Forelimb muscle (tissue), 1 donor: ENCODE measurements around the gene USP27X. TPM values are rescaled to one million over a fixed set of nuclear protein-coding genes. Genes with fewer than 3 reads are reported as not detected.

Source experiments
- DNase-seq: peaks from one replicate; pipeline ENCODE4 v3.0.0-alpha.2; 2013; ENCODE audit warnings: low read depth
- polyA plus RNA-seq: library from polyadenylated mRNA; unstranded; fragments of 120-200 nt; gene quantifications from one replicate; pipeline ENCODE4 v1.2.1, GENCODE V29; 2013; ENCODE audit not compliant: insufficient read length

USP27X gene
- 2.4 TPM for polyA plus RNA-seq

DNA sequence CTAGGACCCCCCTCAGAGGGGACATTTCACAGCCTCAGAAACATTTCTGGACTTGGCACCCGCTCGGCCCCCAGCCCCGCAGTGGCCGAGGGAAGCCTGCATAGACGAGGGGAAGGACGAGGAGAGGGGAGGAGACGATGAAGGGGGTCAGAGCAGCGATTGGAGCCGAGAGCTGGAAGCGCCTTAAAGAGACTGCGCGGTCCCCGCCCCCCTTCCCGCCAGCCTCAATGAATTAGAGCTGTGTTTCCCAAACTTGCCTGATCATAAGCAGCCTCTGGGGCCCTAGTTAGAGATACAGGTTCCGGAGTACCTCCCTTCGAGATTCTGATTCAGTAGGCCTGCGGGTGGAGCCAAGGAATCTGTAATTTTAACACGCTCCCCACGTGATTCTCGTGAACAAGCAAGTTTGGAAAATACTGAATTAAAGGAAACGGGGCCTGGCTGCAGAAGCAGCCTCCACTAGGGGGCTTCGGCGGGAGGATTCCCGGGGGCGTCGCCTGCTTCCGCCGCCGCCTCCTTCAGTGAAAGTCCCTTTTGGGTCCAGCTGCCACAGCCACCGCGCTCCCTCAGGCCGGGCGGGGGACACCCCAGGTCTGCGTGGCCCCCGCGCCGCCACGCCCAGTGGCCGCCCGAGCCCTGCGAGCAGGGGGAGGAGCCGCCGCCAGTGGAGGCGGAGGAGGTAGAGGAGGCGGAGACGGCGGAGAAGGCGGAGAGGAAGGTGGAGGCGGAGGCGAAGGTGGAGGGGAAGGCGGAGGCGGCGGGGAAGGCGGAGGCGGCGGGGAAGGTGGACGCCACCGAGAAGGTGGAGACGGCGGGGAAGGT is at the start of gene USP27X:
Gene USP27X, plus strand, starts transcription at position 651 of the 822 bp plus-strand sequence. CDS start 824 bp downstream, outside the sequence.
- DNase-seq: peak; percentile 47

GRCh38 chrX:49838374-49838773 is 40.9 kb upstream of the USP27X start:
- DNase-seq: peak; percentile 9

DNA sequence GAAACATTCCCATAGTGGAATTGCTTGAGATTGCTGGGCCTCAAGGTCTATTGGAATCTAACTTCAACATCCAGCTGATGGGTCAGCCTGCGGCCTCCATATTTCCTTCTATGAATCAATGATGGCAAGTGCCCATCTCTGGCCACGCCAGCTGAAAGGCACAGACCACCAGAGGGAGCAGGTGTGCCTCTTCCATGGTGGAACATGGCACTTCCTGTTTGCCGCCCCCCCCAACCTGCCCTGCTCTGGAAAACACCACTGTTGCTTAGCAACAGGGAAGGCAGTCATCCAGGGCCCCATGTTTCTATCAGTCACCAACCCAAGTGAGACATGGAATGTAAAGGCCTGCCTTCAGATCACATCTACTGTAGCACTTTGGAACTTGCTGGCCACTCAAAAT is 38.6 kb upstream of the USP27X start:
- DNase-seq: no peak

DNA sequence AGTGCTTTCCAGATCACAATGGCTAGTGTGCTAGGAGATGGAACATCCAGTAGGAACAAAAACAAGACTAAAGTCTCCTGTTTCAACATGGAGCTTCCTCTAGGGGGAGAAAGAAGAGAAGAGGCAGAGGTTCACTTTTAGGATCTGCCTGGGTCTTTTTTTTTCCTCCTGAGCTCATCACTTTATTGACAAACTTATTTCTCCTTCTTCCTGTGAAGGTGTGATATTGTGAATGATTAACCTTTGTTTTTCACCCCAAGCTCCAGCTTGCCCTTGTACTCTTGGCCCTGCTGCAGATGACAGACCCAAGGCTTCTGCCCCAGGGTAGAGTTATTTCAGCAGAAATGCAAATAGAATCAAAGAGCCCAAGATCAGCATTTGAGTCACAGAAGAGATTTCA is 36.7 kb upstream of the USP27X start:
- no peak for DNase-seq

GRCh38 chrX:49844611-49845010 is 34.7 kb upstream of the USP27X start:
- no peak for DNase-seq

GRCh38 chrX:49845701-49846403 is 33.4 kb upstream of the USP27X start:
- DNase-seq: no peak

GRCh38 chrX:49846522-49846921 is 32.8 kb upstream of the USP27X start:
- no peak for DNase-seq

- no peak for DNase-seq
Observed at GRCh38 chrX:49848275-49848674, 31.0 kb upstream of the USP27X start.

DNA sequence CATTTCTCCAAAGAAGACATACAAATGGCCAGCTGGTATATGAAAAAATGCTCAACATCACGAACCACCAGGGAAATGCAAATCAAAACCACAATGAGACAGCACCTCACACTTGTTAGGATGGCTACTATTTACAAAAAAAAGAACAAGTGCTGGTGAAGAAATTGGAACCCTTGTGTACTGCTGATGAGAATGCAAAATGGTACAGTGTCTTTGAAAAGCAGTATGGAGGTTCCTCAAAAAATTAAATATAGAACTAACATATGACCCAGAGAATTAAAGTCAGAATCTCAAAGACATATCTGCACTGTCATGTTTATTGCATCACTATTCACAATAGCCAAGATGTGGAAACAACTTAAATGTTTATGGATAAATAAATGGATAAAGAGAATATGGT is 29.3 kb upstream of the USP27X start:
- no peak for DNase-seq

GRCh38 chrX:49853661-49854060 is 25.6 kb upstream of the USP27X start:
- DNase-seq: no peak

DNA sequence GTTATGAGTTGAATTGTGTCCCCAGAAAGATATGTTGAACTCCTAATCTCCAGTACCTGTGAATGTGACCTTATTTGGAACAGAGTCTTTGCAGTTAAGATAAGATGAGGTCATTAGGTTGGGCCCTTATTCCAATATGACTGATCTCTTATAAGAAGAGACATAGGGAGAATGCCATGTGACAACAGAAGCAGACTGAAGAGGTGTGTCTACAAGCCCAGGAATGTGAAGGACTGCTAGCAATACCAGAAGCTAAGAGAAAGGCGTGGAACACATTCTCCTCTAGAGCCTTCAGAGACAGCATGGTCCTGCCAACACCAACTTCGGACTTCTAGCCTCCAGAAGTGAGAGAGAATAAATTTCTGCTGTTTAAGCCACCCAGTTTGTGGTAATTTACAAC is 22.5 kb upstream of the USP27X start:
- DNase-seq: no peak

GRCh38 chrX:49858341-49858740 is 20.9 kb upstream of the USP27X start:
- no peak for DNase-seq

- no peak for DNase-seq
Observed at GRCh38 chrX:49859491-49859890, 19.8 kb upstream of the USP27X start.

DNA sequence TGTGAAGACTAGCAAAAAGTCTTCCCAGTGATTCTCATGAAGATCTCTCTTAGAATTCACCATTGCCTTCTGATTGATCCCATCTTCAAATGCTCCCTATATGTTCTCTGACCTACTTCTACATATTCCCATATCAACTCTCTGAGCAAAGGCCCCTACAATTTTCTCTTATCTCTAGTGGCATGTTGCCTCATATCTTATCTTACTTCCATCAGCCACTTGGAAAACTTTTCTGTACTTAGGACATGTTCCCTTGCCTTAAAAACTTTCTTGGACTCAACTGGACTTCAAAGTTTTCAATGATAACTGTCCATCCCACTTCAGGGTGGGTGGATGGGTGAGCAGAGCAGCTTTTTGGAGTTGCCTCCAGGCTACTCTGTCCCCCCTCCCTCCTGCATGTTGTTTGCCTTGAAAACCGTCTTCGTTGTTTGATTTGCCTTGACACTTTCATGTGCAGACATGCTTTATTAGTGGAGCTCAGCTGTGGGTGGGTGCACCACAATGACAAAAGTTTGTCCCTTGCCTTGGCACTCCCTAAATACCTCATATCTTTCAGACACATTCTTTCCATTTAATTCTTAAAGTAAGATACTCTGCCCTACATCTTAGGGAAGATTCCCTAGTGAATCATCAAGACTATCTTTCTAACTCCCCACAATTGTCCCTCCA is 18.3 kb upstream of the USP27X start:
- DNase-seq: no peak

GRCh38 chrX:49862093-49862492 is 17.2 kb upstream of the USP27X start:
- no peak for DNase-seq

- DNase-seq: no peak
Observed at GRCh38 chrX:49868739-49869138, 10.5 kb upstream of the USP27X start.

DNA sequence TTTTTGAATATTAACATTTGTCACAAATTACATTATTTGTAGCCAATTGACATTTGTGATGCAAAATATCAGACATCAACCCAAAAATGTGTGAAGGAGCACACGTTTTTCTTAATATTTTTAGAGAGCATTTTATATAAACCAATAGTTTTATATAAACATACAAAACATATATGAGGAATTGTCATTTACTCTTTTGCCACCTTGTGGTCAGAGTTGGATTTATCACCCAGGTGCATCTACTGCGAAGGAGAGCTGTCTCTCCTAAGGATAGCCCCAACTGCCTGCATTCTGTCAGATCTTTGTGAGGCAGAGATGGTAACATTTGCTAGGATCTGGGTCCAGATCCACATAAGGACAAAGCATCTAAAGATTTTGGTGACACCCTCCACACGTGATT is 2.5 kb upstream of the USP27X start:
- peak; percentile 16 for DNase-seq

- DNase-seq: no peak
Observed at GRCh38 chrX:49877397-49878101, 1.7 kb upstream of the USP27X start.

DNA sequence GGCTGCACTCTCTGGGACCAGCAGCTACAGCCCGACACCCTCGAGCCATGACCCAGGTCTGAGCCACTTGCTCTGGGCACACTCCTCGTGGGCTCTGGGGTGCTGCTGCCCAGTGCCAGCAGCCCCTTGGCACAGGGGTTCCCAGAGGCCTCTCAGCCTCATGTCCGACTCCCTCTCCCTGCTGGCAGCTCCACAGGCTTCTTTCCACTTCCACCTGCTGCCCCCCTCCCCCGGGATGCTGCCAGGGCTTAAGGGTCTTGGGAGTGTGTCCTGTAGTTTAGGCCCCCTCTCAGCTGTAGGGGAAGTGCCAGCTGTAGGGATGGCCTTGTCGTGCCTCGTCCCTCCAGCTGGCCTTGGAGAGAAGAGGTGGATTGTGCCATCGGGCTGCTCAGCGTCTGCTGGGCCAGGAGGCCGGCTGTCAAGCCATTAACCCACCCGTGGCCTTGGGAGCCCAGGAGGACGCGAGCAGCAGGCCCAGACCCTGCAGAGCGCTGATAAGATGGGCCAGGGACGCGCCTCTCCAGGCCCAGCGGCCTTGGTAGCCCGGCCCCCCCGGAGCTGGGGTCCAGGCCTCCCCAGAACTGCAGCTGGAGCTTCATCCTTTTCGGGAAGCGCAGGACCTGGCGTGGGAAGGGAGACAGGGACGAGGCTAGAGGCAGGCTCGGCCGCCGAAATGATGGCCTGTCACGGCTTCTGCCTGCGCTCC is 1.0 kb upstream of the USP27X start:
- no peak for DNase-seq

DNA sequence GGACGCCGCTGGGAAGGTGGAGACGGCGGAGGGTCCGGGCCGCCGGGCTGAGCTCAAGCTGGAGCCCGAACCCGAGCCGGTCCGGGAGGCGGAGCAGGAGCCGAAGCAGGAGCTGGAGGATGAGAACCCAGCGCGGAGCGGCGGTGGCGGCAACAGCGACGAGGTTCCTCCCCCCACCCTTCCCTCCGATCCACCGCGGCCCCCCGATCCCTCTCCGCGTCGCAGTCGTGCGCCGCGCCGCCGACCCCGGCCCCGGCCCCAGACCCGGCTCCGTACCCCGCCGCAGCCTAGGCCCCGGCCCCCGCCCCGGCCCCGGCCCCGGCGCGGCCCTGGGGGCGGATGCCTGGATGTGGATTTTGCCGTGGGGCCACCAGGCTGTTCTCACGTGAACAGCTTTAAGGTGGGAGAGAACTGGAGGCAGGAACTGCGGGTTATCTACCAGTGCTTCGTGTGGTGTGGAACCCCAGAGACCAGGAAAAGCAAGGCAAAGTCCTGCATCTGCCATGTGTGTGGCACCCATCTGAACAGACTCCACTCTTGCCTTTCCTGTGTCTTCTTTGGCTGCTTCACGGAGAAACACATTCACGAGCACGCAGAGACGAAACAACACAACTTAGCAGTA is 483 bp downstream of the USP27X start:
- no peak for DNase-seq

DNA sequence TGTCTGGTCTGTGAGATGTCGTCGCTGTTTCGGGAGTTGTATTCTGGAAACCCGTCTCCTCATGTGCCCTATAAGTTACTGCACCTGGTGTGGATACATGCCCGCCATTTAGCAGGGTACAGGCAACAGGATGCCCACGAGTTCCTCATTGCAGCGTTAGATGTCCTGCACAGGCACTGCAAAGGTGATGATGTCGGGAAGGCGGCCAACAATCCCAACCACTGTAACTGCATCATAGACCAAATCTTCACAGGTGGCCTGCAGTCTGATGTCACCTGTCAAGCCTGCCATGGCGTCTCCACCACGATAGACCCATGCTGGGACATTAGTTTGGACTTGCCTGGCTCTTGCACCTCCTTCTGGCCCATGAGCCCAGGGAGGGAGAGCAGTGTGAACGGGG is 1.4 kb downstream of the USP27X start:
- no peak for DNase-seq
